IMR-90 (cell line): ENCODE results near the gene PSORS1C2. TPM values are rescaled to one million over a fixed set of nuclear protein-coding genes. Genes with fewer than 3 reads are reported as not detected.
A peak's percentile ranks its signal among the peaks of the same experiment; 100 is the strongest.

ENCODE experiments used
- ATAC-seq: fragments of 200-7000 bp; cut with Tn5 transposase; 2 replicates; pipeline ENCODE4 v1.9.1; 2020; ENCODE audit warnings: low read depth, mild to moderate bottlenecking, moderate library complexity
- BruUV-seq: library from RNA; stranded (reverse); fragments of 400-500 nt; replicated peaks from 2 replicates; lab custom pipeline; 2021; lab: Mats Ljungman, UMichigan
- CTCF ChIA-PET: fragments of 300-600 bp; formaldehyde crosslinking; extraction: SDS; loops from one replicate; lab custom pipeline; 2021; ENCODE audit warnings: antibody characterized with exemption; lab: Yijun Ruan, JAX
- POLR2A ChIA-PET: fragments of 300-600 bp; sonication (Branson Sonifier 250); formaldehyde crosslinking; loops from one replicate; lab custom pipeline; 2022; ENCODE audit warnings: antibody characterized with exemption; ENCODE audit not compliant: unreplicated experiment; lab: Charles Lee
- DNase-seq: peaks from one replicate; pipeline ENCODE4 v3.0.0; 2013
- H2AFZ ChIP-seq: replicated peaks from 2 replicates; pipeline ENCODE3; 2013; ENCODE audit warnings: low read length, mild to moderate bottlenecking; ENCODE audit not compliant: poor library complexity
- H2AK5ac ChIP-seq: 2 replicates; pipeline ENCODE4 v1.6.1; 2013; ENCODE audit warnings: low read depth, low read length, inconsistent platforms
- H2AK9ac ChIP-seq: replicated peaks from 2 replicates; pipeline ENCODE3; 2013; ENCODE audit warnings: mild to moderate bottlenecking, low read depth, low read length, moderate library complexity; ENCODE audit not compliant: poor library complexity
- H2BK120ac ChIP-seq: 2 replicates; pipeline ENCODE4 v1.6.1; 2013; ENCODE audit warnings: low read depth, low read length, inconsistent platforms
- H2BK15ac ChIP-seq: 3 replicates; pipeline ENCODE4 v1.6.1; 2013; ENCODE audit warnings: low read depth, low read length, inconsistent platforms
- H2BK20ac ChIP-seq: 2 replicates; pipeline ENCODE4 v1.6.1; 2013; ENCODE audit warnings: low read depth, mild to moderate bottlenecking, inconsistent platforms, low read length, moderate library complexity
- H2BK5ac ChIP-seq: 2 replicates; pipeline ENCODE4 v1.6.1; 2013; ENCODE audit warnings: mild to moderate bottlenecking, low read depth, low read length, inconsistent platforms; ENCODE audit not compliant: poor library complexity, severe bottlenecking
- H3K14ac ChIP-seq: replicated peaks from 2 replicates; pipeline ENCODE4 v1.6.1; 2013; ENCODE audit warnings: low read depth, low read length, inconsistent platforms
- H3K18ac ChIP-seq: 2 replicates; pipeline ENCODE4 v1.6.1; 2013; ENCODE audit warnings: low read depth, low read length, control low read depth
- H3K23ac ChIP-seq: 2 replicates; pipeline ENCODE4 v1.6.1; 2013; ENCODE audit warnings: low read depth, low read length, inconsistent platforms
- H3K27ac ChIP-seq: 2 replicates; pipeline ENCODE4 v1.5.1; 2013; ENCODE audit warnings: mild to moderate bottlenecking, control low read depth, low read length; ENCODE audit not compliant: insufficient read depth
- H3K27me3 ChIP-seq: 2 replicates; pipeline ENCODE4 v1.6.1; 2013; ENCODE audit warnings: low read length; ENCODE audit not compliant: control insufficient read depth, insufficient read depth
- H3K36me3 ChIP-seq: 2 replicates; pipeline ENCODE4 v1.6.1; 2013; ENCODE audit warnings: low read length, mixed read lengths; ENCODE audit not compliant: control insufficient read depth, insufficient read depth
- H3K4ac ChIP-seq: 2 replicates; pipeline ENCODE4 v1.6.1; 2013; ENCODE audit warnings: low read depth, low read length, inconsistent platforms
- H3K4me1 ChIP-seq: 2 replicates; pipeline ENCODE4 v1.6.1; 2013; ENCODE audit warnings: low read length, mixed read lengths; ENCODE audit not compliant: control insufficient read depth, insufficient read depth
- H3K4me2 ChIP-seq: 2 replicates; pipeline ENCODE4 v1.6.1; 2013; ENCODE audit warnings: low read depth, mild to moderate bottlenecking, control low read depth, low read length, moderate library complexity
- H3K4me3 ChIP-seq: 2 replicates; pipeline ENCODE4 v1.5.1; 2013; ENCODE audit warnings: low read depth, mild to moderate bottlenecking, control low read depth, low read length, moderate library complexity; ENCODE audit not compliant: insufficient read depth
- H3K56ac ChIP-seq: 2 replicates; pipeline ENCODE4 v1.6.1; 2013; ENCODE audit warnings: low read length, inconsistent platforms; ENCODE audit not compliant: insufficient read depth; ENCODE audit errors: extremely low read depth
- H3K79me1 ChIP-seq, 2 experiments: 2 replicates each; pipeline ENCODE4 v1.6.1; 2013; ENCODE audit warnings: low read length in 2 of 2, inconsistent platforms in 1 of 2, low read depth in 1 of 2
- H3K9ac ChIP-seq: 2 replicates; pipeline ENCODE4 v1.6.1; 2013; ENCODE audit warnings: low read depth, low read length, control low read depth
- H3K9me1 ChIP-seq: 2 replicates; pipeline ENCODE4 v1.6.1; 2013; ENCODE audit warnings: low read length, inconsistent platforms; ENCODE audit not compliant: insufficient read depth
- H3K9me3 ChIP-seq: 2 replicates; pipeline ENCODE4 v1.6.1; 2013; ENCODE audit warnings: low read length; ENCODE audit not compliant: control insufficient read depth, insufficient read depth
- H4K20me1 ChIP-seq: 2 replicates; pipeline ENCODE4 v1.6.1; 2013; ENCODE audit warnings: low read length, inconsistent platforms; ENCODE audit not compliant: insufficient read depth
- H4K5ac ChIP-seq: 2 replicates; pipeline ENCODE4 v1.6.1; 2013; ENCODE audit warnings: mild to moderate bottlenecking, low read depth, low read length, control low read depth
- H4K8ac ChIP-seq, 2 experiments: 2 replicates each; pipeline ENCODE4 v1.6.1; 2013; ENCODE audit warnings: low read depth in 2 of 2, low read length in 2 of 2, control low read depth in 1 of 2, inconsistent platforms in 1 of 2
- H4K91ac ChIP-seq: 2 replicates; pipeline ENCODE4 v1.6.1; 2013; ENCODE audit warnings: low read depth, low read length, inconsistent platforms; ENCODE audit not compliant: insufficient read depth
- BHLHE40 ChIP-seq: fragments of 150-350 bp; IDR thresholded peaks from 2 replicates; pipeline ENCODE4 v1.6.1; 2016; ENCODE audit warnings: mild to moderate bottlenecking, low read depth, low read length
- CEBPB ChIP-seq: IDR thresholded peaks from 2 replicates; pipeline ENCODE4 v1.6.1; 2012; ENCODE audit warnings: low read depth, low read length, improper control_type of control experiment
- CHD1 ChIP-seq: IDR thresholded peaks from 2 replicates; pipeline ENCODE4 v1.6.1; 2012; ENCODE audit warnings: low read depth, low read length, improper control_type of control experiment
- FOS ChIP-seq: fragments of 150-350 bp; IDR thresholded peaks from 2 replicates; pipeline ENCODE4 v1.6.1; 2016; ENCODE audit warnings: low read depth, low read length
- MAFK ChIP-seq: IDR thresholded peaks from 2 replicates; pipeline ENCODE4 v1.6.1; 2012; ENCODE audit warnings: low read depth, low read length, improper control_type of control experiment
- MAZ ChIP-seq: IDR thresholded peaks from 2 replicates; pipeline ENCODE4 v1.6.1; 2012; ENCODE audit warnings: low read depth, mild to moderate bottlenecking, low read length, improper control_type of control experiment, moderate library complexity, borderline replicate concordance
- MXI1 ChIP-seq: IDR thresholded peaks from 2 replicates; pipeline ENCODE4 v1.6.1; 2012; ENCODE audit warnings: low read depth, mild to moderate bottlenecking, low read length, moderate library complexity, borderline replicate concordance
- NFE2L2 ChIP-seq: fragments of 150-350 bp; IDR thresholded peaks from 2 replicates; pipeline ENCODE4 v1.6.1; 2016; ENCODE audit warnings: low read depth, mild to moderate bottlenecking, low read length
- RAD21 ChIP-seq: IDR thresholded peaks from 2 replicates; pipeline ENCODE4 v1.6.1; 2012; ENCODE audit warnings: low read length, improper control_type of control experiment
- RFX5 ChIP-seq: IDR thresholded peaks from 2 replicates; pipeline ENCODE4 v1.8.0; 2012; ENCODE audit warnings: low read depth, mild to moderate bottlenecking, low read length, moderate library complexity
- SMC3 ChIP-seq: fragments of 150-350 bp; IDR thresholded peaks from 2 replicates; pipeline ENCODE4 v1.6.1; 2016; ENCODE audit warnings: low read depth, mild to moderate bottlenecking, antibody characterized with exemption, low read length, moderate library complexity
- WGBS, 2 experiments: methylation state at CpG; one replicate each; pipeline versions ENCODE4 v1.1.5 to v1.1.7; 2013; ENCODE audit warnings: missing lambda C conversion rate in 2 of 2; ENCODE audit not compliant: insufficient read length in 1 of 2; ENCODE audit errors: extremely low coverage in 2 of 2; 5-methylcytosine and 5-hydroxymethylcytosine counted together
- dilution Hi-C: fragments of 300-500 bp; cut with HindIII; formaldehyde crosslinking; loops from one replicate; pipeline ENCODE4 v1.14.3; 2018; ENCODE audit warnings: low sequenced_read_pairs; ENCODE audit not compliant: unreplicated experiment
- in situ Hi-C: fragments of 300-500 bp; cut with MboI; formaldehyde crosslinking; loops from 3 replicates; pipeline ENCODE4 v1.14.3; 2019; ENCODE audit warnings: low sequenced_read_pairs, inconsistent platforms, mixed read lengths
- intact Hi-C: fragments of 100-400 bp; cut with micrococcal nuclease; formaldehyde crosslinking; loops from 2 replicates; pipeline ENCODE4 v1.10.0; 2022
- polyA plus RNA-seq, 3 experiments: library from polyadenylated mRNA; depleted of rRNA; stranded (reverse); fragments of >200 nt; gene quantifications; 2 replicates each; pipeline ENCODE4 v1.2.3, GENCODE V29; 2012; ENCODE audit warnings: low replicate concordance in 1 of 3
- total RNA-seq: library from RNA; depleted of rRNA; stranded (reverse); fragments of >200 nt; gene quantifications from 2 replicates; pipeline ENCODE4 v1.2.3, GENCODE V29; 2012
- TF ChIP-seq, protein P1 (sequence below): conservative IDR thresholded peaks from 2 replicates; pipeline ENCODE4 v1.5.1; 2012; ENCODE audit warnings: mild to moderate bottlenecking, low read depth, low read length, improper control_type of control experiment
- TF ChIP-seq, protein P2 (sequence below): fragments of 150-350 bp; IDR thresholded peaks from 2 replicates; pipeline ENCODE4 v1.6.1; 2017; ENCODE audit warnings: mild to moderate bottlenecking, antibody characterized with exemption, low read length, low read depth

PSORS1C2 gene
- total and polyA plus RNA-seq, 2 of the 4 experiments (the other 2 are of a cell fraction), result not detected

DNA sequence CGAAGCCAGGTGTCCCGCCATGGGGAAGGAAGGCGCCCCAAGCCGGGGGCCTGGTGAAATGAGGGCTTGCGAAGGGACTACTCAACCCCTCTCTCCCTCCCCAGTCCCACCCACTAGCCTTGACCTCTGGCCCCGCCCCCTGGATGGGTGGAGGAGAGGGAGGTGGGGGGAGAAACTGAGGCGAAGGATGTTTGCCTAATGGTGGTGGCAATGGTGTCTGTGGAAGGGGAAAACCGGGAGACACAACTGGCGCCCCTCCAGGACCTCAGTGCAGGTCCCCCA lies 31.7 kb upstream of the PSORS1C2 start, which contains the start of gene POU5F1:
Gene POU5F1 (minus strand): TSS at position 83 of the 282 bp plus-strand sequence. CDS start 62 bp downstream, at position 21.
- no peak within 1 kb of the TSS for H2AK5ac ChIP-seq
- no peak within 1 kb of the TSS for H4K8ac ChIP-seq
- no peak within 1 kb of the TSS for H4K91ac ChIP-seq
- H3K9ac ChIP-seq, result no peak within 1 kb of the TSS
- TF ChIP-seq FOS, result no peak
- no peak for TF ChIP-seq MAFK
- no peak for TF ChIP-seq RFX5
- no peak for TF ChIP-seq CHD1
- TF ChIP-seq CEBPB, result no peak
- TF ChIP-seq NFE2L2, result no peak
- no peak for TF ChIP-seq MAZ
- TF ChIP-seq, protein P1, sequence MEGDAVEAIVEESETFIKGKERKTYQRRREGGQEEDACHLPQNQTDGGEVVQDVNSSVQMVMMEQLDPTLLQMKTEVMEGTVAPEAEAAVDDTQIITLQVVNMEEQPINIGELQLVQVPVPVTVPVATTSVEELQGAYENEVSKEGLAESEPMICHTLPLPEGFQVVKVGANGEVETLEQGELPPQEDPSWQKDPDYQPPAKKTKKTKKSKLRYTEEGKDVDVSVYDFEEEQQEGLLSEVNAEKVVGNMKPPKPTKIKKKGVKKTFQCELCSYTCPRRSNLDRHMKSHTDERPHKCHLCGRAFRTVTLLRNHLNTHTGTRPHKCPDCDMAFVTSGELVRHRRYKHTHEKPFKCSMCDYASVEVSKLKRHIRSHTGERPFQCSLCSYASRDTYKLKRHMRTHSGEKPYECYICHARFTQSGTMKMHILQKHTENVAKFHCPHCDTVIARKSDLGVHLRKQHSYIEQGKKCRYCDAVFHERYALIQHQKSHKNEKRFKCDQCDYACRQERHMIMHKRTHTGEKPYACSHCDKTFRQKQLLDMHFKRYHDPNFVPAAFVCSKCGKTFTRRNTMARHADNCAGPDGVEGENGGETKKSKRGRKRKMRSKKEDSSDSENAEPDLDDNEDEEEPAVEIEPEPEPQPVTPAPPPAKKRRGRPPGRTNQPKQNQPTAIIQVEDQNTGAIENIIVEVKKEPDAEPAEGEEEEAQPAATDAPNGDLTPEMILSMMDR, result no peak
- no peak for TF ChIP-seq SMC3
- TF ChIP-seq RAD21, result no peak
- TF ChIP-seq, protein P2, sequence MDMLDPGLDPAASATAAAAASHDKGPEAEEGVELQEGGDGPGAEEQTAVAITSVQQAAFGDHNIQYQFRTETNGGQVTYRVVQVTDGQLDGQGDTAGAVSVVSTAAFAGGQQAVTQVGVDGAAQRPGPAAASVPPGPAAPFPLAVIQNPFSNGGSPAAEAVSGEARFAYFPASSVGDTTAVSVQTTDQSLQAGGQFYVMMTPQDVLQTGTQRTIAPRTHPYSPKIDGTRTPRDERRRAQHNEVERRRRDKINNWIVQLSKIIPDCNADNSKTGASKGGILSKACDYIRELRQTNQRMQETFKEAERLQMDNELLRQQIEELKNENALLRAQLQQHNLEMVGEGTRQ, result no peak
- no peak for TF ChIP-seq MXI1
- TF ChIP-seq BHLHE40, result no peak
- WGBS, 2 experiments, result no CpG with 5 or more reads among the region's 9 CpGs
- no peak within 1 kb of the TSS for H2BK20ac ChIP-seq
- peaks cover 9% of the 10 kb centered on the region; the same call in 1 of the 2 replicates for H3K9me1 ChIP-seq
- H2BK5ac ChIP-seq, result no peak within 1 kb of the TSS
- dilution Hi-C loops, result no loop called here
- H3K4me1 ChIP-seq, result peaks cover 3% of the 10 kb centered on the region; the same call in 1 of the 2 replicates
- H3K27me3 ChIP-seq, result no peaks in the 10 kb centered on the region
- BruUV-seq, result no TSS peak
- H3K23ac ChIP-seq, result no peak within 1 kb of the TSS
- H3K4me3 ChIP-seq, result no peak within 1 kb of the TSS
- H2BK15ac ChIP-seq, result no peak within 1 kb of the TSS
- no peak within 1 kb of the TSS for H3K4ac ChIP-seq
- peak within 1 kb of the TSS; percentile 2 for H2AFZ ChIP-seq
- H3K4me2 ChIP-seq, result no peak within 1 kb of the TSS
- DNase-seq, result no peak
- no peak for ATAC-seq
- no peak within 1 kb of the TSS for H3K18ac ChIP-seq
- no peaks in the 10 kb centered on the region for H4K20me1 ChIP-seq
- ChIA-PET POLR2A (no interaction called here), CTCF (no interaction called here)
- H2AK9ac ChIP-seq, result no peak within 1 kb of the TSS
- no peak within 1 kb of the TSS for H3K56ac ChIP-seq
- H3K79me1 ChIP-seq, result no peaks in the 10 kb centered on the region
- H2BK120ac ChIP-seq, result no peak within 1 kb of the TSS
- intact Hi-C loops, result no loop called here
- no peak within 1 kb of the TSS for H3K14ac ChIP-seq
- in situ Hi-C loops, result no loop called here
- H4K5ac ChIP-seq, result no peak within 1 kb of the TSS
- H3K36me3 ChIP-seq, result no peaks in the 10 kb centered on the region; the same call in 1 of the 2 replicates
- H3K27ac ChIP-seq, result no peak within 1 kb of the TSS
- H3K9me3 ChIP-seq, result no peaks in the 10 kb centered on the region
